ENCODE results near the gene CRIP1.

CRIP1 gene

DNA sequence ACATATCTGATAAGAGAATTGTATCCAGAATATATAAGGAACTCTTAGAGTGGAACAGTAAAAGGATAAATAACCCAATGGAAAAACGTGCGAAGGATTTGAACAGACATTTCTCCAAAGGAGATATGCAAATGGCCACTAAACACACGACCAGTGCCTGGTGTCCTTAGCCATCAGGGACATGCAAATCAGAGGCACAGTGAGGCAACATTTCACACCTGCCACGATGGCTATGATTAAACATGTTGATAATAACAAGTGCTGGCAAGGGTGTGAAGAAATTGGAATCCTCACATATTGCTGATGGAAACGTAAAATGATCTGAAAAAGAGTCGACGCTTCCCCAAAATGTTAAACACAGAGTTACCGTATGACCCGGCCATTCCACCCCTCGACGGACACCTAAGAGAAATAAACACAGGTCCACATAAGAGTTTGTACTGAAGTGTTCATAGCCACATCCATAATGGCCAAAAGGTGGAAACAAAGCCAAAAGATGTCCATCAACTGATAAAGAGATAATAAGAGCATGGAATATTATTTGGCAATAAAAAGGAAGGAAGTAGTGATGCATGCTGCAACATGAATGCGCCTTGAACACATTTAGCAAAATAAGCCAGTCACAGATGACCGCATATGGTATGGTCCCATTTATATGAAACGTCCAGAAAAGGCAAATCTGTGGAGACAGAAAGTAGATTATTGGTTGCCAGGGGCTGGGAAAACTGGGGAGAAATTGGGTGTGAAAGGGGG lies 33.4 kb downstream of the CRIP1 start:
- DNase-seq: no peak

DNA sequence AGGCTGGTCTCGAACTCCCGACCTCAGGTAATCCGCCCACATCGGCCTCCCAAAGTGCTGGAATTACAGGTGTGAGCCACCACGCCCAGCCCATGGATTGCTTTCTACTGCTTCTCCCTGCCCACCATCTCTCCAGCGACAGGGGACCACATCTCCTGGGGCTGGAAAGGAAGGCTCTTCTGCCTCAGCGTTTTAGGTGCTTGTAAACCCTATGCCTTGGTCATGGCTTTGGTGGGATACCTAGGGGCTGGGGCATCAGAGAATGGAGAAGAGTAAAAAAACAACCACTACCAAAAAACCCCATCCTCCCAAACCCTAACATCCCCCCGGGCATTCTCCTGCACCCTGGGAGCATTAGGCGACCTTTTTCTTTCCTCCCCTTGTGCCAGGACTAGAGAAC lies 38.6 kb downstream of the CRIP1 start:
- no peak for DNase-seq

- DNase-seq: no peak
These were observed 39.4 kb downstream of the CRIP1 start, which contains the start of gene TMEM121 for GRCh38 chr14:105525861-105526775. Gene TMEM121 (plus strand): TSS chr14:105526583. CDS start chr14:105528835, 2,252 bp downstream.

DNA sequence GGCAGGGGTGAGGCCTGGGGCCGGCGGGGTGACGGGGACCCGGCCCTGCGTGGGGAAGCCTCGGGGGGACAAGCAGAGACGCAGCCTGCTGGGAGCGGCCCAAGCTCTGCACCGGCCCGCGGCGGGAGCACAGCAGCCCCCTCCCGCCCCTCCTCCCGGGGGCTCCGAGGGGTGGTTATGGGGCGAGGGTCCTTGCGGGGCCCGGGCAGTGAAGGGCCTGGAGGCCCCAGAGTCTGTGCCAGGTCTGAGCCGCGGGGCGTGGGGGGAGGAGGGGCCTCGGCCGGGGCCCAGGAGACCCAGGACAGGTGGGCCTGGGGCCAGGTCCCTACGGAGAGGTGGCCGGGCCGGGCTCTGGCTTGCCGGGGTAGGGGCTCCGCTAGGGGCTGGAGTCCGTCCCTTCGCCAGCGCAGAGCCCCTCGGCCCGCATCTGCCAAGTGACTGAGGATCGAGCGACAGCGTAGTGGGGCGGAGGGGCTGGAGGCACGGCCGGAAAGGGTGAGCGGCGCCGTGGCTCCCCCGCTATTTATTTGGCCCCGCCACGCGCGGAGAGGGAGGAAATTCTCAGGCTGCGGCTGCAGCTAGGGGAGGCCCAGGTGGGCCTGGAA lies 40.2 kb downstream of the CRIP1 start:
- no peak for DNase-seq

DNA sequence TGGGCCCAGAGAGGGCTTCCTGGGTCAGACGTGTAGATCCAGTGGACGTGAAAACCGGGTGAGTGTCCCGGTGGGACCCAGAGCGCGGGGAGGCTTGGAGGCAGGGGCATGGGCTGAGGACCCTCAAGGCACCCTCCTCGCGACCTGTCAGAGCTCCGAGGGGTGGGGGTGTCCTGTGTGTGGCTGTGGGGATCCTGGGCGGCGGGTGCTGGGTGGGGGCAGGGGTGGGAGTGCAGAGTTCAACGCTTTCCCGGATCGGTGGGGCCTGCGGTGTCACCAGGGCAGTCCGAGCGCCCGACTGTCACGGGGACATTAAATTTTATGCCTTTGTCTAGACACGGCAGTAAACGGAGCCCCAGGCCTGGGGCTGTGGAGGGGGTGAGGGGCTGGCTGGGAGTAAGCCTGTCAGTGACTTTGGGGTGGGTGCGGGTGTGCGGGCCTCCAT lies 40.7 kb downstream of the CRIP1 start:
- no peak for DNase-seq

DNA sequence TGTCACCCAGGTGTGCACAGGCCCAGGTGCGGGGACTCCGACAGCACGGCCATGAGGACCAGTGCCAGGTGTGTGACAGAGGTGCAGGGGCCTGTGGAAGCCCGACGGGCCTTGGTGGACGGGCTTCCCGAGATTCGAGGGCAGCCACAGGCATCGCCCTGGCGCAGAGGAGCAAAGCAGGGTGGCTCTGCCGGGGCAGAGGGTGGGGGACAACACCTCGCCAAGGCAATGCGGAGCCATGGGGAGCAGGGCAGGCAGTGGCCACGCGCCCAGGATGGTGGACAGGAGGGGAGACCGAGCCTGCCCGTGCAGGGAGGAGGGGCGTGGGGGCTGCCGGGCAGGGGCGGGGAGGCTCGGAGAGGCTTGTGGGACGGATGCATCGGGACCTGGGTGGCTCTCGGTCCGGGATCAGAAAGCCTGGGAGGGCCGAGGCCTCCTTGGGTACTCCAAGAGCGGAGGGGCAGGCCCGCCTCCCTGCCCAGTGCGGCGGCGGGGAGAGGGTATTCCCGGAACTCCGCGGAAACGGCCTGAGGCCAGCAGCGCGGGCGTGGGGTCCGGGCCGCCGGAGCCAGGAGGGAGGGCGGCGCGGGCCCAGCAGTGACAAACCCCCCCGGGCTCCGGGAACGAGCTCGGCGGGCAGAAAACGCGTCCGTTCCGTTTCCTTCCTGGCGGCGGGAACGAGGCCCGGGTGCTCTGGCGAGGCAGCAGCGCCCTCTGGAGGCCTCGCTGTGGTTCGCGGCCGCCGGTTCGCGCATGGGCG lies 41.3 kb downstream of the CRIP1 start:
- peak; percentile 92 for DNase-seq

DNA sequence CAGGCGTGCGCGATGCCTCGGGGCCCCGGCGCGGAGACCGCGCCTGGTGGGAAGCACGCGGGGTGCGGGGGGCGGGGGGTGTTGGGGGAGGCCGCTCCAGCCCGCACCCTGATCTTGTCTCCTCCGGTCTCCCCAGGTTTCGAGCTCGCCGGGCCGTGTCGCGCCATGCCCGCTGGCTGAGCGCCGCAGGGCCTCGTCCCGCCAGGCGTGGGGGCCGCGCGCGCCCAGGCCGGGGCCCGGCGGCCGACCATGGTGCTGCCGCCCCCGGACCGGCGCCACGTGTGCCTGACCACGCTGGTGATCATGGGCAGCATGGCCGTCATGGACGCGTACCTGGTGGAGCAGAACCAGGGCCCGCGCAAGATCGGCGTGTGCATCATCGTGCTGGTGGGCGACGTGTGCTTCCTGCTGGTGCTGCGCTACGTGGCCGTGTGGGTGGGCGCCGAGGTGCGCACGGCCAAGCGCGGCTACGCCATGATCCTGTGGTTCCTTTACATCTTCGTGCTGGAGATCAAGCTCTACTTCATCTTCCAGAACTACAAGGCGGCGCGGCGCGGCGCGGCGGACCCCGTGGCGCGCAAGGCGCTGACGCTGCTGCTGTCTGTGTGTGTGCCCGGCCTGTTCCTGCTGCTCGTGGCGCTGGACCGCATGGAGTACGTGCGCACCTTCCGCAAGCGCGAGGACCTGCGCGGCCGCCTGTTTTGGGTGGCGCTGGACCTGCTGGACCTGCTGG lies 42.1 kb downstream of the CRIP1 start:
- DNase-seq: peak; percentile 83

GRCh38 chr14:105529319-105529568 lies 42.6 kb downstream of the CRIP1 start:
- no peak for DNase-seq

DNA sequence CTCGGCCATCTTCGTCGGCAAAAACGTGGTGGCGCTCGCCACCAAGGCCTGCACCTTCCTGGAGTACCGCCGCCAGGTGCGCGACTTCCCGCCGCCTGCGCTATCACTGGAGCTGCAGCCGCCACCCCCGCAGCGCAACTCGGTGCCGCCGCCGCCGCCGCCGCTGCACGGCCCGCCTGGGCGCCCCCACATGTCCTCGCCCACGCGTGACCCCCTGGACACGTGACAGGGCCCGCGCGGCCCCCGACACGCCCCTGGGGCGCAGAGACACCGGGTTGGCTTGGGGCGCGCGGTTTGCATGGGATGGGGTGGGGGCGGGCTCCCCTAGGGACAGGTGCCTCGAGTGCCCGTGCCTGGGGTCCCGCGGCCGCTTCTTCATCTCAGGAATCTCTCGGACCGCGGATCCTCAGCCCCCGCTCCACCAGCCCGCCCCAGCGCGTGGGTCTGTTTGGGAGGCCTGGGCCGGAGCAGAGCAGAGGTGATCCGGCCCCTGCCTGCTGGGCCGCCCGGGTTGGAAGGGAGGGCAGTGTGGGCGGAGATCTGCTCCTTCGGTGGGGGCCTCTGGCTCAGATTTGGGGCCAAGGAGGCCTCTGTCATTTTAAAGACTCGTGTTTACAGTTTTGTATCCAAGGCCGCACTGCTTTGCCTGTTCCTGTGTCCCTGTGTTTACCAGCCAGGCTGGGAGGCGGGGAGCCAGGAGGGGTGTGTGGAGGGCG lies 43.0 kb downstream of the CRIP1 start:
- DNase-seq: peak; percentile 71

DNA sequence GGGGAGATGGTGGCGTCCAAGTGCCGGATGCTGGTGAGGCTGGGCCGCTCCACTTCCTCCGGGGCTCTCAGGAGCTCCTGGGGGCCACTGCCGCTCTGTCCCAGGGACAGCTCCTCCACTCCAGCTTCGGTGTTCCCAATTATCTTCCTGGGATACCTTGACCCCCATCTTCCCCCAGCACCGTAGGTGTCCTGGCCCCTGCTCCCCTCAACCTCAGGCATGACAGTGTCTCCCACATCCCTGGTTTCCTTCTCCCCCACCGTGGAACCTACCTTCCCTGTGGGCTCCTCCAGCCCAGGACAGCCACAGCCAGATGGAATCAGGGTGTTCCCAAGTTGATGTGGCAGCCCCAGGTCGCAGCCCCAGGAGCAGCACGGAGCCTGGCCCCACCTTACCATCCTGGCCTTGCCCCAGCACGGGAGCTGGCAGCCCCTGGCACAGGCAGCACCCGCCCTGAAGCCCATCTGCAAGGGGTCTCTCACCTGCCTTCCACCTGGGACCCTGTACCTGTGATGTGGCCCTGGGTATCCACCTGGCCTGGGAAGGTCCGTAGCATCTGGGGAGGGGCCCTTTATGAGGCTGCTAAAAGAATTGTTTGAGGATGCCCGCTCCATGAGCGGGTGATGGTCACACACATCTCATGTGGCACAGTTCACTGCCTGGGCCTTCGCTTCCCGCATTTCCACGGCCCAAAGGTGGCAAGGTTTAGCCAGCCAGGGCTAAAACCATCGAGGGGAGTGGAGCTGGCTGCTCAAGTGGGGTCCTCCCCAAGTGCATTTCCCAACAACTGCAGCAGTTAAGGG lies 43.8 kb downstream of the CRIP1 start:
- no peak for DNase-seq

DNA sequence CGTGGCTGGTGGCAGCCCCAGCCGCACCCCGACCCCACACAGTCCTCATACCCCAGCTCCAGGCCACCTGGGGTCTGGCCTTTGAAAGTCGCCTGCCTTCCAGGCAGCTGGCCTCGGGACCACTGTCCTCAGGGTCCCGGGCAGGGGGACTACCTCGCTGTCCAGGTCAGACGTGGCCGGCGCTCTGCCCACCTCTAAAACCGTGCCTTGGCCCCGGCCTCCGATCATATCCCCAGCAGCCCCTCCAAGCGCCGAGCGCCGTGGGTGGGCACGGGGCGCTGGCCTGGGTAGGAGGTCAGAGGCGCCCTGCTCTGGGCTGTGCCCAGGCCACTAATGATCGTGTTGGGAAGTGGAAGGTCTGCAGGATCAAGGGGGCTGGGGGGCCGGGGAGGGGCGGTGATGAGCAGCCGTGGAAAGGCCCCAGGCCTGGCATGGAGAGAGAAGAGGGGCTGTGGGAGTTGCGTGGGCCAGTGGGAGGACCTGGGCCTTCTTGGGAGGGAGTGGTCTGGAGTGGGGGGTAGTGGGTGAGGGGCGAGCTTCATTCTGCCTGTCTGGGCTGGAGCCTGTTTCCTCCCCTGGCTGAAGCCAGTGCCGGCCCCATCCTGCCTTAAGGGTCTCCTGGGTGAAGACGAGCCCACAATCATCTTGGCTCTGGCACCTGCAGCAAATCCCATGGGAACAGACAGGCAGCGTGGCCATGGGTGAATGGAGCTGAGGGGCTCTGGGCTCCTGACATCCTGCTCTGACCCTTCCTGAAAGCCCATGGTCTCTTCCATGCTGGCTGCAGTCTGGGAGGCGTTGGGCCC lies 44.6 kb downstream of the CRIP1 start:
- no peak for DNase-seq

DNA sequence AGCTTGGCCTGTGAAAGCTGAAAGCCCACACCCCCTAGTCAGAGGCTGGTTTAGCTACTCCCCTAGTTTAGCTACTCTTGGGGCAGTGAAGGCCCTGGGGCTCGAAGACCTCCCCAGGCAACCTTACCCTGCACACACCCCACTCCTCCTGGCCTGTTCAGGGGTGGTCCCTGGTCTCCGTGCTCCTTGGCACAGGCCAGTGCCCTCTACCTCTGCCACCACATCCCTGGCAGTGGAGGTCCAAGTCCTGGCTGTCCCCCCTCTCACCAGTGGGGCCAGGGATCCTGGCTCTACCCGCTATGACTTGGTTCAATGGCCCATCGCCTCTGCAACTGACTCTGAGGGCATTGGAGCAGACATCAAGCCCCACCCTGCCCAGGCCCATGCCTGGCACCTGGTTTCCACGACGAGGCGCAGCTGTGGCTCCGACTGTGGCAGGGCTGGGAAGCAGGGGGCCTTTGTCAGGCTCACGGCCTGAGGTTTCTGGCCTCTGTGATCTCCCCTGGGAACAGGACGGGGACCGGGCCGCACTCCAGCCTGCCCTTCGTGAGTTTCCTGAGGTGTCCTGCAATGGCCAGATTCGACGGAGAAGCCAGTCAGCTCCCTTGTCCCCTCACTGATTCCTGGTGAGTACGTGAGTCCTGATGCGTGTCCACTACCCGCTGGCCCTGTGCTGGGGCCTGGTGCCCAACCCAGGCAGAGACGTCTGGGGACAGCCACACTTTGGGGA lies 45.4 kb downstream of the CRIP1 start:
- DNase-seq: no peak

- DNase-seq: no peak
These were observed 46.1 kb downstream of the CRIP1 start for GRCh38 chr14:105532735-105533141.

DNA sequence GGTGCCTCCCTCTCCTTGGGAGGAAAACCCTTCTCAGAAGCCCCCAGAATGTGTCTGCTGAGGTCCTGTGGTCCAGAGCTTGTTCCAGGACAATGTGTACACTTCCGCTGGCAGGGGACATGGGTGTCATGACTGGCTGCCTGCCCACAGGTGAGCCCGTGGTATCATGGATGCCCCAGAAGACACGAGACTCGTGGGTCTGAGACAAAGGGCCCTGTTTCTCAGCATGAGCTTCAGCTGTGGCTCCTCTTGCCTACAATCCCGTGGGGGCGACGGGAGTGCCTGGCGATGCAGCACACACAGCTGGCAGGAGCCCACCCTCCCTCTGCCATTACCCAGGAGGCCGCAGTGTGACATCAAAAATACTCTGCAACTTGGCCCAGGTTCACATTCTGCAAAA lies 46.7 kb downstream of the CRIP1 start:
- no peak for DNase-seq

- DNase-seq: no peak
These were observed 47.3 kb downstream of the CRIP1 start for GRCh38 chr14:105533811-105534498.

- no peak for DNase-seq
These were observed 47.9 kb downstream of the CRIP1 start for GRCh38 chr14:105534586-105534985.

- DNase-seq: no peak
These were observed 49.4 kb downstream of the CRIP1 start for GRCh38 chr14:105536051-105536450.
